ENCODE results near the gene IFNG-AS1.
A peak's percentile ranks its signal among the peaks of the same experiment; 100 is the strongest.

IFNG-AS1 gene

DNA sequence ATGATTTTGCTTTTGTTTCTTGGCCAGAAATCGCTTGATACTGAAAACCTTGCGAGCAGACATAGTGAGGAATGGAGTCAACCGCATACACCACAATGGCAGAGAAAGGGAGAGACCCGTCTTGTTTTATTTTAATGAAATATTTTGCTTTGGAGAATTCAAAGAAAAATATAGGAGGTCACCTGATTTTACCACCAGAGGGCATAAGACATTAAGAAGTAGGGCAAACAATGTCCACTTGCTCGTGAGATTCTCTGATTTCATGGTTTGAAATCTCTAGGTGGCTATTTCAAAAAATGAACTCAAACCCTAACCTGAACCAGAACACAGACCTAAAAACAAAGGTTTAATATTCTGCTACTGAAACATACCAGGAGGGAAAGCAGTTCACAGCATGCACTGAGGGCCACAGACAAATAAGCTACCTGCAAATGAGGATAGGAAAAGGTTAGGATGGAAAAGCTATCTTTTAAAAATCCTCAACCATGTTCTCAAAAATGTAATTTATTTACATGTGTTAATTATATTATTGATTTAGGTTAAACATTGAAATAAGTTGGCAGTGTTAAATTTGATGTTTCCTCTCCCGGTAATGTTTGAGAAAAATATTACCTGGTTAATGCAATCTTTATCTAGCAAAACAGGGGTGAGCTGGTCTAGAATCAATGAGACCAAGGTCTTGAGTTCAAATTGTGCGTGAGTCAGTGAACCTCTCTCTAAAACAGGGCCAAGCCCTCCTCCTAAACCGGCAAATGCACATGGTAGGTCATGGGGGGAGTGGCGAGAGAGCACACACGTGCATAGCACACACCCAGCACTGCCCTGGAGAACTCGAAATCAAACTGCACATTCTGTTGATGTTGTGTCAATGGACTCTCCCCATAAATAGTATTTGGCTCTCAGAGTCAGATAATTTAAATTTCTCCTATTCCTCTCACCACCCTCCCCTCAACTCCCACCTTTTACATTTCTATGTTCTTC lies 12.5 kb downstream of the IFNG-AS1 start:
- TF ChIP-seq CTCF (IDR thresholded peaks at IDR 0.05; ENCODE audit: low read depth, low read length): peak; percentile 17
- H3K4me3 ChIP-seq (replicated peaks in 1 of 2; ENCODE audit: low read depth in 2 of 2, low read length in 2 of 2): no peak overlapping the region
- peak in 1 of 2 donors; percentile 52 for DNase-seq (ENCODE audit: low read depth in 2 of 2)

DNA sequence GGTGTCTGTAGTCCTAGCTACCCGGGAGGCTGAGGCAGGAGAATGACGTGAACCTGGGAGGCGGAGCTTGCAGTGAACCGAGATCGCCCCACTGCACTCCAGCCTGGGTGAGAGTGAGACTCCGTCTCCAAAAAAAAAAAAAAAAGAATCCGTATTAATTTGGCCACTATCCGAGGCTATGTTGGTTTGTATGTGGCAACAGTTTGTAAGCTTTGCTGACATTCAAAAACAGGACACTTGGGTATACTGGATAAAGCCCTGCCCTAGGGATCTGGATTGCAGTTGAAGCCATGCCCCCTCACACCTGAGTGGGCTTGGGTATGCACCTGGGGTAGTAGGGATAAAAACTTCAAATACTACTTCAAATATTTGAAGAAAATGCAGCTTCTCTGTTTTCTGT lies 14.5 kb downstream of the IFNG-AS1 start:
- H3K4me3 ChIP-seq (replicated peaks in 1 of 2; ENCODE audit: low read depth in 2 of 2, low read length in 2 of 2): no peak overlapping the region
- no peak for DNase-seq (ENCODE audit: low read depth in 2 of 2)
- TF ChIP-seq CTCF (IDR thresholded peaks at IDR 0.05; ENCODE audit: low read depth, low read length): no peak

- H3K4me3 ChIP-seq (replicated peaks in 1 of 2; ENCODE audit: low read depth in 2 of 2, low read length in 2 of 2): no peak overlapping the region
- no peak for TF ChIP-seq CTCF (IDR thresholded peaks at IDR 0.05; ENCODE audit: low read depth, low read length)
- peak in 1 of 2 donors; percentile 20 for DNase-seq (ENCODE audit: low read depth in 2 of 2)
Measured at GRCh38 chr12:68007033-68007432, 17.8 kb downstream of the IFNG-AS1 start.

GRCh38 chr12:68007466-68007865 lies 18.2 kb downstream of the IFNG-AS1 start:
- peak; percentile 10 to 61 for DNase-seq (ENCODE audit: low read depth in 2 of 2)
- no peak for TF ChIP-seq CTCF (IDR thresholded peaks at IDR 0.05; ENCODE audit: low read depth, low read length)
- H3K4me3 ChIP-seq (replicated peaks in 1 of 2; ENCODE audit: low read depth in 2 of 2, low read length in 2 of 2): no peak overlapping the region

DNA sequence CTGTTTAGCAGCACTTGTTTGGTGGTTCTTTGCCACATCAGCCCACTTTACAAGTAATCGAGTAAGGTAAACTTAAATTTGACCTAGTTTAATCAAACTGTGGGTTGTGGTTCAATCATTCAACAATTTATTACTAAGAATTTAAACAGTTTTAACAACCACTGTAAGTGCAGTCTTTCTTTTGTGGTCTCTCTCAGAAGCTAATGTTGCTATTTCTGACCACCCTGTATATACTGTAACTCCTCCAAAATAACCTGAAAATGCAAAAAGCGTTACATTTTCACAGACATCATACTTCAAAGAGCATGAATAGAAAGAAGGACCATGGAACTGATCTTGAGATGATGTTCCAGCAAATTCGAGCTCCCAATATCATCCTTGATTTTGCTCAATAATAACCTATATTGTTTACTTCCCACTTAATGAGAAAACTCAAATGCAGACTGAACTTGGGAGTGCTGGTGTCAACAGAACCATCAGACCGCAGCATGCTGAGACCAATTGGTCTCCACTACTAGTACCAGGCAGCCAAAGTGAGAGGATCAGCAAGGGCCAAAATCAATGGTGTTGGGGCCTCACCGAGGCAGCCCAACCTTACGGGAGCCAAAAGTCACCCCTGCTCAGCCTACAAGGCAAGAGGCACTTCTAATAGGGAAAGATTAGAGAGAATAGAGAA lies 22.1 kb downstream of the IFNG-AS1 start:
- TF ChIP-seq CTCF (IDR thresholded peaks at IDR 0.05; ENCODE audit: low read depth, low read length): no peak
- no peak overlapping the region for H3K4me3 ChIP-seq (replicated peaks in 1 of 2; ENCODE audit: low read depth in 2 of 2, low read length in 2 of 2)
- no peak for DNase-seq (ENCODE audit: low read depth in 2 of 2)

GRCh38 chr12:68011882-68012207 lies 22.6 kb downstream of the IFNG-AS1 start:
- no peak for TF ChIP-seq CTCF (IDR thresholded peaks at IDR 0.05; ENCODE audit: low read depth, low read length)
- DNase-seq (ENCODE audit: low read depth in 2 of 2): peak; percentile 2 to 16
- H3K4me3 ChIP-seq (replicated peaks in 1 of 2; ENCODE audit: low read depth in 2 of 2, low read length in 2 of 2): no peak overlapping the region
